ENCODE measurements around the gene SYCP3. TPM values are rescaled to one million over a fixed set of nuclear protein-coding genes. Genes with fewer than 3 reads are reported as not detected.

The SYCP3 gene
- total RNA-seq, 1 donor from 2014 or later: not detected

- Mint-ChIP-seq H3K4me1 (ENCODE audit: low read depth) (peaks cover 19% of the 10 kb centered on the region), H3K27ac (no peak overlapping the region), H3K36me3 (ENCODE audit: insufficient read depth) (no peaks in the 10 kb centered on the region), H3K4me3 (ENCODE audit: low read depth) (no peak overlapping the region), H3K9me3 (ENCODE audit: low read depth) (no peaks in the 10 kb centered on the region), H3K27me3 (no peaks in the 10 kb centered on the region)
- no peak for TF ChIP-seq CTCF (IDR thresholded peaks at IDR 0.05; ENCODE audit: unreplicated experiment)
- DNase-seq (ENCODE audit: low spot score, unreplicated experiment): no peak
Measured at GRCh38 chr12:101710288-101710687, 29.0 kb downstream of the SYCP3 start.

GRCh38 chr12:101707131-101707782 is 32.0 kb downstream of the SYCP3 start:
- no peak for TF ChIP-seq CTCF (IDR thresholded peaks at IDR 0.05; ENCODE audit: unreplicated experiment)
- no peaks in the 10 kb centered on the region for H3K9me3 Mint-ChIP-seq (ENCODE audit: low read depth)
- DNase-seq (ENCODE audit: low spot score, unreplicated experiment): no peak
- no peaks in the 10 kb centered on the region for H3K27me3 Mint-ChIP-seq
- H3K36me3 Mint-ChIP-seq (ENCODE audit: insufficient read depth): no peaks in the 10 kb centered on the region
- no peak overlapping the region for H3K4me3 Mint-ChIP-seq (ENCODE audit: low read depth)
- H3K27ac Mint-ChIP-seq: no peak overlapping the region
- H3K4me1 Mint-ChIP-seq (ENCODE audit: low read depth): peaks cover 10% of the 10 kb centered on the region

GRCh38 chr12:101706403-101706802 is 32.9 kb downstream of the SYCP3 start:
- Mint-ChIP-seq H3K36me3 (ENCODE audit: insufficient read depth) (no peaks in the 10 kb centered on the region), H3K9me3 (ENCODE audit: low read depth) (no peaks in the 10 kb centered on the region), H3K4me1 (ENCODE audit: low read depth) (peaks cover 10% of the 10 kb centered on the region), H3K27ac (no peak overlapping the region), H3K27me3 (no peaks in the 10 kb centered on the region), H3K4me3 (ENCODE audit: low read depth) (no peak overlapping the region)
- no peak for DNase-seq (ENCODE audit: low spot score, unreplicated experiment)
- no peak for TF ChIP-seq CTCF (IDR thresholded peaks at IDR 0.05; ENCODE audit: unreplicated experiment)

GRCh38 chr12:101703487-101703886 is 35.8 kb downstream of the SYCP3 start:
- H3K4me1 Mint-ChIP-seq (ENCODE audit: low read depth): peaks cover 11% of the 10 kb centered on the region
- no peaks in the 10 kb centered on the region for H3K36me3 Mint-ChIP-seq (ENCODE audit: insufficient read depth)
- H3K27ac Mint-ChIP-seq: no peak overlapping the region
- H3K4me3 Mint-ChIP-seq (ENCODE audit: low read depth): no peak overlapping the region
- no peaks in the 10 kb centered on the region for H3K27me3 Mint-ChIP-seq
- no peak for TF ChIP-seq CTCF (IDR thresholded peaks at IDR 0.05; ENCODE audit: unreplicated experiment)
- no peaks in the 10 kb centered on the region for H3K9me3 Mint-ChIP-seq (ENCODE audit: low read depth)
- no peak for DNase-seq (ENCODE audit: low spot score, unreplicated experiment)

GRCh38 chr12:101700299-101700820 is 38.9 kb downstream of the SYCP3 start:
- Mint-ChIP-seq H3K4me3 (ENCODE audit: low read depth) (peak overlapping the region; percentile 33), H3K36me3 (ENCODE audit: insufficient read depth) (no peaks in the 10 kb centered on the region), H3K4me1 (ENCODE audit: low read depth) (peaks cover 14% of the 10 kb centered on the region), H3K27me3 (peaks cover 8% of the 10 kb centered on the region), H3K9me3 (ENCODE audit: low read depth) (no peaks in the 10 kb centered on the region), H3K27ac (no peak overlapping the region)
- DNase-seq (ENCODE audit: low spot score, unreplicated experiment): no peak
- TF ChIP-seq CTCF (IDR thresholded peaks at IDR 0.05; ENCODE audit: unreplicated experiment): no peak
